Measurements from ENCODE around the gene STXBP5. TPM values are rescaled to one million over a fixed set of nuclear protein-coding genes. Genes with fewer than 3 reads are reported as not detected.
A peak's percentile ranks its signal among the peaks of the same experiment; 100 is the strongest.

The STXBP5 gene
- total and polyA plus RNA-seq, 9 of the 15 experiments (the other 6 are each of a cell fraction or from before 2014, with no cell fraction given), result 23.3 to 172 (median 71.5) TPM

DNA sequence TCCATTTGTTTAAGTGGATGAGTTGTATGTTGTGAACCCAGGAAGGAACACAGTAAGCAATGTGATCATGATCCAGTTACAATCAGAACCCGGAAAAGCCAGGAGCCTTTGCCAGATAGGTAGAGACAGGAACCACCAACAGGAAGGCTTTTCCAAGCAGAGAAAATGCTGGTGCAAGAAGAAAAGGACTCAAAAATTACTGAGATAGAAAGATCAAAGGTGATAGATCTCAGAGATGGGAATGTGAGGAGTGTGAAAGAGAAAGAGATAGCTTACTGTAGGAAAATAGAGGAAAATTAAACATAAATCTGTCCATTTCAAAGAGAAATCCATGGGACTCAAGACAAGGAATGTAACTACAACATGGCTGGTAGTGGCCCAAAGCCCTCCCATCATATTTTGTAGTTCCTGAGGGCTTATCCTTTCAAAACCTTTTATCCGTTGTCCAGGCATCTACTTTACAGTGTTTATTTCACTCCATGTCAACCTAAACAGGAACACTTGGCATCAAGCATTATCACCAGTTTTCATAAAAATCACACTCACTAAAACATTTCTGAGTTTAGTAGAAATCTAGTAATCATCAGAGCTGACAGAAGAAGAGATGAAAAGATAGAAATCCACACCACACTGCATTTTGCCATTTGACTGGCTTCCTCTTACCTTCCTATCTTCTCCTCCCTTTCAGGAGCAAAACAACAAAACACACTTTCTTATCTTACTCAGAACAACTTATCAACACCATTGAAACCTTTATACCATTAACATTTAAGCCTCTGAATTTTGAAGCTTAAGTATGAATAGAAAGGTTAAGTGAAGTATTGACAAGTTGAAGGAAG, 44.5 kb upstream of the STXBP5 start (continued):
- TF ChIP-seq, protein P1, sequence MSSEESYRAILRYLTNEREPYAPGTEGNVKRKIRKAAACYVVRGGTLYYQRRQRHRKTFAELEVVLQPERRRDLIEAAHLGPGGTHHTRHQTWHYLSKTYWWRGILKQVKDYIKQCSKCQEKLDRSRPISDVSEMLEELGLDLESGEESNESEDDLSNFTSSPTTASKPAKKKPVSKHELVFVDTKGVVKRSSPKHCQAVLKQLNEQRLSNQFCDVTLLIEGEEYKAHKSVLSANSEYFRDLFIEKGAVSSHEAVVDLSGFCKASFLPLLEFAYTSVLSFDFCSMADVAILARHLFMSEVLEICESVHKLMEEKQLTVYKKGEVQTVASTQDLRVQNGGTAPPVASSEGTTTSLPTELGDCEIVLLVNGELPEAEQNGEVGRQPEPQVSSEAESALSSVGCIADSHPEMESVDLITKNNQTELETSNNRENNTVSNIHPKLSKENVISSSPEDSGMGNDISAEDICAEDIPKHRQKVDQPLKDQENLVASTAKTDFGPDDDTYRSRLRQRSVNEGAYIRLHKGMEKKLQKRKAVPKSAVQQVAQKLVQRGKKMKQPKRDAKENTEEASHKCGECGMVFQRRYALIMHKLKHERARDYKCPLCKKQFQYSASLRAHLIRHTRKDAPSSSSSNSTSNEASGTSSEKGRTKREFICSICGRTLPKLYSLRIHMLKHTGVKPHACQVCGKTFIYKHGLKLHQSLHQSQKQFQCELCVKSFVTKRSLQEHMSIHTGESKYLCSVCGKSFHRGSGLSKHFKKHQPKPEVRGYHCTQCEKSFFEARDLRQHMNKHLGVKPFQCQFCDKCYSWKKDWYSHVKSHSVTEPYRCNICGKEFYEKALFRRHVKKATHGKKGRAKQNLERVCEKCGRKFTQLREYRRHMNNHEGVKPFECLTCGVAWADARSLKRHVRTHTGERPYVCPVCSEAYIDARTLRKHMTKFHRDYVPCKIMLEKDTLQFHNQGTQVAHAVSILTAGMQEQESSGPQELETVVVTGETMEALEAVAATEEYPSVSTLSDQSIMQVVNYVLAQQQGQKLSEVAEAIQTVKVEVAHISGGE (CRISPR knock-in tag; IDR thresholded peaks at IDR 0.05), result peak in 1 of 3 experiments; percentile 51; a peak in 1 of 6 replicates
- TF ChIP-seq RFX7 (CRISPR knock-in tag; IDR thresholded peaks at IDR 0.05) (no peak), SAP30 (IDR thresholded peaks at IDR 0.05; ENCODE audit: borderline replicate concordance, insufficient read depth, low read depth, low read length, poor library complexity, severe bottlenecking) (no peak), SAFB (IDR thresholded peaks at IDR 0.05; ENCODE audit: borderline replicate concordance, low read depth, low read length) (no peak), SIRT6 (IDR thresholded peaks at IDR 0.05; ENCODE audit: low read depth, low read length) (no peak), SAFB2 (IDR thresholded peaks at IDR 0.05; ENCODE audit: borderline replicate concordance, low read depth, low read length, severe bottlenecking) (no peak), HDAC1 (IDR thresholded peaks at IDR 0.05) (peak in 1 of 2 experiments; percentile 43; a peak in 1 of 4 replicates), ATF7 (IDR thresholded peaks at IDR 0.05) (peak; percentile 37; the same call in 1 of the 2 replicates), FOXP1 (CRISPR knock-in tag; IDR thresholded peaks at IDR 0.05) (no peak), GABPB1 (CRISPR knock-in tag; IDR thresholded peaks at IDR 0.05) (no peak), ATF3 (IDR thresholded peaks at IDR 0.05) (no peak), ATF3 (CRISPR knock-in tag; conservative IDR thresholded peaks at IDR 0.05) (no peak), ZNF398 (CRISPR knock-in tag; IDR thresholded peaks at IDR 0.05) (no peak), NONO (IDR thresholded peaks at IDR 0.05; ENCODE audit: low read depth in 2 of 2, low read length in 1 of 2) (no peak)
- TF ChIP-seq, protein P2, sequence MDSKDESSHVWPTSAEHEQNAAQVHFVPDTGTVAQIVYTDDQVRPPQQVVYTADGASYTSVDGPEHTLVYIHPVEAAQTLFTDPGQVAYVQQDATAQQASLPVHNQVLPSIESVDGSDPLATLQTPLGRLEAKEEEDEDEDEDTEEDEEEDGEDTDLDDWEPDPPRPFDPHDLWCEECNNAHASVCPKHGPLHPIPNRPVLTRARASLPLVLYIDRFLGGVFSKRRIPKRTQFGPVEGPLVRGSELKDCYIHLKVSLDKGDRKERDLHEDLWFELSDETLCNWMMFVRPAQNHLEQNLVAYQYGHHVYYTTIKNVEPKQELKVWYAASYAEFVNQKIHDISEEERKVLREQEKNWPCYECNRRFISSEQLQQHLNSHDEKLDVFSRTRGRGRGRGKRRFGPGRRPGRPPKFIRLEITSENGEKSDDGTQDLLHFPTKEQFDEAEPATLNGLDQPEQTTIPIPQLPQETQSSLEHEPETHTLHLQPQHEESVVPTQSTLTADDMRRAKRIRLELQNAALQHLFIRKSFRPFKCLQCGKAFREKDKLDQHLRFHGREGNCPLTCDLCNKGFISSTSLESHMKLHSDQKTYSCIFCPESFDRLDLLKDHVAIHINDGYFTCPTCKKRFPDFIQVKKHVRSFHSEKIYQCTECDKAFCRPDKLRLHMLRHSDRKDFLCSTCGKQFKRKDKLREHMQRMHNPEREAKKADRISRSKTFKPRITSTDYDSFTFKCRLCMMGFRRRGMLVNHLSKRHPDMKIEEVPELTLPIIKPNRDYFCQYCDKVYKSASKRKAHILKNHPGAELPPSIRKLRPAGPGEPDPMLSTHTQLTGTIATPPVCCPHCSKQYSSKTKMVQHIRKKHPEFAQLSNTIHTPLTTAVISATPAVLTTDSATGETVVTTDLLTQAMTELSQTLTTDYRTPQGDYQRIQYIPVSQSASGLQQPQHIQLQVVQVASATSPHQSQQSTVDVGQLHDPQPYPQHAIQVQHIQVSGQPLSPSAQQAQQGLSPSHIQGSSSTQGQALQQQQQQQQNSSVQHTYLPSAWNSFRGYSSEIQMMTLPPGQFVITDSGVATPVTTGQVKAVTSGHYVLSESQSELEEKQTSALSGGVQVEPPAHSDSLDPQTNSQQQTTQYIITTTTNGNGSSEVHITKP (IDR thresholded peaks at IDR 0.05; ENCODE audit: partially characterized antibody), result no peak

Data from K562 (cell line).